Endothelial cell (in vitro differentiated cells): ENCODE results near the gene LEF1. TPM values are rescaled to one million over a fixed set of nuclear protein-coding genes. Genes with fewer than 3 reads are reported as not detected.

ENCODE experiments used
- DNase-seq: peaks from one replicate; pipeline ENCODE4 v3.0.0; 2021; ENCODE audit warnings: low spot score
- H3K27ac Mint-ChIP-seq: one replicate; pipeline ENCODE4 v1.8.0; 2021; ENCODE audit warnings: mixed read lengths, inconsistent platforms; ENCODE audit not compliant: unreplicated experiment
- H3K27me3 Mint-ChIP-seq: one replicate; pipeline ENCODE4 v1.8.0; 2021; ENCODE audit warnings: mild to moderate bottlenecking, moderate library complexity, mixed read lengths, inconsistent platforms; ENCODE audit not compliant: unreplicated experiment
- H3K36me3 Mint-ChIP-seq: one replicate; pipeline ENCODE4 v1.8.0; 2021; ENCODE audit warnings: mild to moderate bottlenecking, low read depth, mixed read lengths, inconsistent platforms; ENCODE audit not compliant: unreplicated experiment
- H3K4me1 Mint-ChIP-seq: one replicate; pipeline ENCODE4 v1.8.0; 2021; ENCODE audit warnings: mild to moderate bottlenecking, mixed read lengths, inconsistent platforms; ENCODE audit not compliant: unreplicated experiment
- H3K4me3 Mint-ChIP-seq: one replicate; pipeline ENCODE4 v1.8.0; 2021; ENCODE audit warnings: mild to moderate bottlenecking, mixed read lengths, inconsistent platforms; ENCODE audit not compliant: unreplicated experiment
- H3K9me3 Mint-ChIP-seq: one replicate; pipeline ENCODE4 v1.8.0; 2021; ENCODE audit warnings: mixed read lengths, inconsistent platforms; ENCODE audit not compliant: unreplicated experiment
- CTCF ChIP-seq: fragments of 200-600 bp; sonication (generic); IDR thresholded peaks from one replicate; pipeline ENCODE4 v1.5.0; 2021; ENCODE audit warnings: antibody characterized with exemption; ENCODE audit not compliant: unreplicated experiment
- total RNA-seq: library from RNA; stranded (reverse); fragmentation: NEBNext Ultra II Directional; extraction: Animal tissue kit (Norgen Biotek cat#: 25700); gene quantifications from one replicate; pipeline ENCODE4 v1.2.1, GENCODE V29; 2021; ENCODE audit not compliant: unreplicated experiment

Gene LEF1
- total RNA-seq, 1 donor from 2014 or later: 15.9 TPM

GRCh38 chr4:108146819-108147218, 21.9 kb downstream of the LEF1 start:
- no peak for DNase-seq
- H3K4me3 Mint-ChIP-seq: no peak overlapping the region
- no peak overlapping the region for H3K27ac Mint-ChIP-seq
- no peak for TF ChIP-seq CTCF
- H3K27me3 Mint-ChIP-seq: peaks cover 2% of the 10 kb centered on the region
- no peaks in the 10 kb centered on the region for H3K9me3 Mint-ChIP-seq
- H3K4me1 Mint-ChIP-seq: no peaks in the 10 kb centered on the region
- peaks cover under 1% of the 10 kb centered on the region for H3K36me3 Mint-ChIP-seq

- no peak overlapping the region for H3K4me3 Mint-ChIP-seq
- no peaks in the 10 kb centered on the region for H3K4me1 Mint-ChIP-seq
- no peaks in the 10 kb centered on the region for H3K36me3 Mint-ChIP-seq
- H3K9me3 Mint-ChIP-seq: no peaks in the 10 kb centered on the region
- no peak overlapping the region for H3K27ac Mint-ChIP-seq
- no peak for DNase-seq
- no peak for TF ChIP-seq CTCF
- peaks cover 2% of the 10 kb centered on the region for H3K27me3 Mint-ChIP-seq
Measured at GRCh38 chr4:108146336-108146735, 22.4 kb downstream of the LEF1 start.

GRCh38 chr4:108144451-108144850, 24.3 kb downstream of the LEF1 start:
- Mint-ChIP-seq H3K4me1 (no peaks in the 10 kb centered on the region), H3K27me3 (peaks cover 2% of the 10 kb centered on the region), H3K9me3 (no peaks in the 10 kb centered on the region), H3K4me3 (no peak overlapping the region), H3K36me3 (no peaks in the 10 kb centered on the region), H3K27ac (no peak overlapping the region)
- no peak for DNase-seq
- no peak for TF ChIP-seq CTCF

GRCh38 chr4:108143515-108143914, 25.2 kb downstream of the LEF1 start:
- Mint-ChIP-seq H3K36me3 (no peaks in the 10 kb centered on the region), H3K9me3 (no peaks in the 10 kb centered on the region), H3K4me3 (no peak overlapping the region), H3K4me1 (no peaks in the 10 kb centered on the region), H3K27ac (no peak overlapping the region), H3K27me3 (peaks cover 2% of the 10 kb centered on the region)
- no peak for TF ChIP-seq CTCF
- no peak for DNase-seq

GRCh38 chr4:108142870-108143269, 25.9 kb downstream of the LEF1 start:
- Mint-ChIP-seq H3K4me3 (no peak overlapping the region), H3K27ac (no peak overlapping the region), H3K9me3 (no peaks in the 10 kb centered on the region), H3K27me3 (no peaks in the 10 kb centered on the region), H3K36me3 (no peaks in the 10 kb centered on the region), H3K4me1 (no peaks in the 10 kb centered on the region)
- no peak for TF ChIP-seq CTCF
- no peak for DNase-seq
